ENCODE data around the gene TNIP3. TPM values are rescaled to one million over a fixed set of nuclear protein-coding genes. Genes with fewer than 3 reads are reported as not detected.

Gene TNIP3
- total and polyA plus RNA-seq, 2 donors (not counting 1 experiment from before 2014, with no cell fraction given), result 0.50 to 0.51 TPM

DNA sequence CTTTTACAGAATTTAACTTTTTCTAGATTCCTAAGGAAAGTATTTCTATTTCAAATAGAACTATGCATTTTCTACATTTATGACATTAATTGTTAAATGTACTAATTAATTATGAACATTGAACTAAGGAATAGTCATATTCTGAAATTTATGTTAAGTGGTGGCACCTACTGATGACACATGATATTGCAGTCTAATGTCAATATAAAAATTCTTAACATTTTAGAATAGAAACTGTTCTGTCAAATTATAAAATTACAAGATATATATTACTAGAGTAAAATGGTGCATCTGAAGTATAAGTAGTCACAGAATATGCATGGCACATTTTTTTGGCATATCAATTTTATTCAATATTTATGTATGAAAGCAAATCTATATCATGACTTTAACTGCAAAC lies 51.6 kb downstream of the TNIP3 start:
- Histone ChIP-seq H3K4me3 (replicated peaks in 1 of 4; ENCODE audit: control extremely low read depth in 1 of 4, insufficient read depth in 1 of 4, low read depth in 3 of 4, low read length in 4 of 4) (no peak overlapping the region), H4K20me1 (ENCODE audit: control insufficient read depth, extremely low read depth, insufficient read depth, low read length) (no peaks in the 10 kb centered on the region), H3K4me2 (ENCODE audit: extremely low read depth, insufficient read depth, low read length) (no peak overlapping the region), H3K4me1 (ENCODE audit: control insufficient read depth, extremely low read depth, insufficient read depth, low read length) (no peaks in the 10 kb centered on the region), H3K27ac (ENCODE audit: insufficient read depth, low read length) (no peak overlapping the region), H3K27me3 (ENCODE audit: control insufficient read depth, insufficient read depth, low read length) (no peaks in the 10 kb centered on the region), H3K9me3 (ENCODE audit: control insufficient read depth, insufficient read depth, low read depth, low read length) (no peaks in the 10 kb centered on the region), H3K79me2 (ENCODE audit: control insufficient read depth, insufficient read depth, low read length) (no peaks in the 10 kb centered on the region), H3K36me3 (ENCODE audit: control insufficient read depth, insufficient read depth, low read length) (no peaks in the 10 kb centered on the region), H3K9ac (ENCODE audit: insufficient read depth, low read length) (no peak overlapping the region), H2AFZ (ENCODE audit: low read length) (no peak overlapping the region)
- TF ChIP-seq, protein P1, sequence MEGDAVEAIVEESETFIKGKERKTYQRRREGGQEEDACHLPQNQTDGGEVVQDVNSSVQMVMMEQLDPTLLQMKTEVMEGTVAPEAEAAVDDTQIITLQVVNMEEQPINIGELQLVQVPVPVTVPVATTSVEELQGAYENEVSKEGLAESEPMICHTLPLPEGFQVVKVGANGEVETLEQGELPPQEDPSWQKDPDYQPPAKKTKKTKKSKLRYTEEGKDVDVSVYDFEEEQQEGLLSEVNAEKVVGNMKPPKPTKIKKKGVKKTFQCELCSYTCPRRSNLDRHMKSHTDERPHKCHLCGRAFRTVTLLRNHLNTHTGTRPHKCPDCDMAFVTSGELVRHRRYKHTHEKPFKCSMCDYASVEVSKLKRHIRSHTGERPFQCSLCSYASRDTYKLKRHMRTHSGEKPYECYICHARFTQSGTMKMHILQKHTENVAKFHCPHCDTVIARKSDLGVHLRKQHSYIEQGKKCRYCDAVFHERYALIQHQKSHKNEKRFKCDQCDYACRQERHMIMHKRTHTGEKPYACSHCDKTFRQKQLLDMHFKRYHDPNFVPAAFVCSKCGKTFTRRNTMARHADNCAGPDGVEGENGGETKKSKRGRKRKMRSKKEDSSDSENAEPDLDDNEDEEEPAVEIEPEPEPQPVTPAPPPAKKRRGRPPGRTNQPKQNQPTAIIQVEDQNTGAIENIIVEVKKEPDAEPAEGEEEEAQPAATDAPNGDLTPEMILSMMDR (conservative IDR thresholded peaks at IDR 0.05 in 1 of 2, IDR thresholded peaks at IDR 0.05 in 1 of 2; ENCODE audit: low read depth in 1 of 2, low read length in 2 of 2), result peak in 1 of 2 donors; percentile 37
- TF ChIP-seq EZH2 (IDR thresholded peaks at IDR 0.05; ENCODE audit: low read length, missing control alignments), result no peak
- DNase-seq (ENCODE audit: low read depth in 2 of 2), result peak in 1 of 2 donors; percentile 8

DNA sequence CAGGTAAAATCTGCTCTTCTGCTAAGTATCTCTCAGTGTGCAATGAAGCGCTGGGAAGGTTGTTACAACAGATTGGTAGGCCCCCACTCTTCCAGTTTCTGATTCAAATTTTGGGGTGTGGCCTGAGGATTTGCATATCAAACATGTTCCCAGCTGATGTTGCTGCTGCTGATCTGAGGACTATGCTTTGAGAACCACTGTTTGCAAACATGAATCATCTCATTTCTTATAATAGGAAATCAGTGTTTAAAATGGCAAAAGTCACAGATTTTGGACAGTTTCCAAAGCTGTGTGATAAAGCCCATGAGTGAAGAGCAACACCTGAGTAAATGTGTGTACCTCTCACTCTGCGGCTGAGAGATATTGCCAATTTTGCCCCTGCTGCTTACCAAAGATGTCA lies 55.6 kb downstream of the TNIP3 start:
- no peaks in the 10 kb centered on the region for H3K9me3 ChIP-seq (ENCODE audit: control insufficient read depth, insufficient read depth, low read depth, low read length)
- H2AFZ ChIP-seq (ENCODE audit: low read length), result no peak overlapping the region
- TF ChIP-seq, protein P1 (conservative IDR thresholded peaks at IDR 0.05 in 1 of 2, IDR thresholded peaks at IDR 0.05 in 1 of 2; ENCODE audit: low read depth in 1 of 2, low read length in 2 of 2), result no peak
- TF ChIP-seq EZH2 (IDR thresholded peaks at IDR 0.05; ENCODE audit: low read length, missing control alignments), result no peak
- DNase-seq (ENCODE audit: low read depth in 2 of 2), result no peak
- H3K4me3 ChIP-seq (replicated peaks in 1 of 4; ENCODE audit: control extremely low read depth in 1 of 4, insufficient read depth in 1 of 4, low read depth in 3 of 4, low read length in 4 of 4), result no peak overlapping the region
- no peaks in the 10 kb centered on the region for H3K79me2 ChIP-seq (ENCODE audit: control insufficient read depth, insufficient read depth, low read length)
- no peaks in the 10 kb centered on the region for H3K4me1 ChIP-seq (ENCODE audit: control insufficient read depth, extremely low read depth, insufficient read depth, low read length)
- H3K27me3 ChIP-seq (ENCODE audit: control insufficient read depth, insufficient read depth, low read length), result no peaks in the 10 kb centered on the region
- H3K27ac ChIP-seq (ENCODE audit: insufficient read depth, low read length), result no peak overlapping the region
- no peak overlapping the region for H3K9ac ChIP-seq (ENCODE audit: insufficient read depth, low read length)
- no peaks in the 10 kb centered on the region for H3K36me3 ChIP-seq (ENCODE audit: control insufficient read depth, insufficient read depth, low read length)
- H4K20me1 ChIP-seq (ENCODE audit: control insufficient read depth, extremely low read depth, insufficient read depth, low read length), result no peaks in the 10 kb centered on the region
- H3K4me2 ChIP-seq (ENCODE audit: extremely low read depth, insufficient read depth, low read length), result no peak overlapping the region

GRCh38 chr4:121107507-121107906 lies 56.6 kb downstream of the TNIP3 start:
- Histone ChIP-seq H3K4me1 (ENCODE audit: control insufficient read depth, extremely low read depth, insufficient read depth, low read length) (no peaks in the 10 kb centered on the region), H3K79me2 (ENCODE audit: control insufficient read depth, insufficient read depth, low read length) (no peaks in the 10 kb centered on the region), H3K27ac (ENCODE audit: insufficient read depth, low read length) (no peak overlapping the region), H3K4me2 (ENCODE audit: extremely low read depth, insufficient read depth, low read length) (no peak overlapping the region), H3K27me3 (ENCODE audit: control insufficient read depth, insufficient read depth, low read length) (no peaks in the 10 kb centered on the region), H3K9ac (ENCODE audit: insufficient read depth, low read length) (no peak overlapping the region), H3K9me3 (ENCODE audit: control insufficient read depth, insufficient read depth, low read depth, low read length) (no peaks in the 10 kb centered on the region), H3K36me3 (ENCODE audit: control insufficient read depth, insufficient read depth, low read length) (no peaks in the 10 kb centered on the region), H4K20me1 (ENCODE audit: control insufficient read depth, extremely low read depth, insufficient read depth, low read length) (no peaks in the 10 kb centered on the region), H3K4me3 (replicated peaks in 1 of 4; ENCODE audit: control extremely low read depth in 1 of 4, insufficient read depth in 1 of 4, low read depth in 3 of 4, low read length in 4 of 4) (no peak overlapping the region), H2AFZ (ENCODE audit: low read length) (no peak overlapping the region)
- TF ChIP-seq EZH2 (IDR thresholded peaks at IDR 0.05; ENCODE audit: low read length, missing control alignments), result no peak
- TF ChIP-seq, protein P1 (conservative IDR thresholded peaks at IDR 0.05 in 1 of 2, IDR thresholded peaks at IDR 0.05 in 1 of 2; ENCODE audit: low read depth in 1 of 2, low read length in 2 of 2), result no peak
- DNase-seq (ENCODE audit: low read depth in 2 of 2), result no peak
